MCF 10A (cell line): ENCODE results near the gene PITRM1. TPM values are rescaled to one million over a fixed set of nuclear protein-coding genes. Genes with fewer than 3 reads are reported as not detected.
"Not testable (repeated sequence)": the region's sequence is repeated elsewhere in the genome, so short reads cannot be mapped to it uniquely, and the experiment has no call there.

Source experiments
- BruUV-seq: library from RNA; stranded (reverse); fragments of 400-500 nt; replicated peaks from 2 replicates; lab custom pipeline; 2021; lab: Mats Ljungman, UMichigan
- CTCF ChIA-PET: fragments of 300-600 bp; sonication (Branson Sonifier 250); formaldehyde crosslinking; extraction: SDS; loops from one replicate; lab custom pipeline; 2021; ENCODE audit warnings: antibody characterized with exemption, inconsistent platforms; lab: Yijun Ruan, JAX
- POLR2A ChIA-PET: fragments of 300-600, 350-650 bp; sonication (Branson Sonifier 250); formaldehyde crosslinking; extraction: SDS; loops from one replicate; lab custom pipeline; 2020; ENCODE audit warnings: antibody characterized with exemption, inconsistent platforms; lab: Yijun Ruan, JAX
- DNase-seq: peaks from one replicate; pipeline ENCODE4 v3.0.0-alpha.2; 2018; ENCODE audit not compliant: unreplicated experiment
- H3K27ac Mint-ChIP-seq: one replicate; pipeline ENCODE4 v1.8.0; 2022; ENCODE audit warnings: mild to moderate bottlenecking, low read depth, mixed read lengths; ENCODE audit not compliant: unreplicated experiment
- H3K27me3 Mint-ChIP-seq: one replicate; pipeline ENCODE4 v1.8.0; 2022; ENCODE audit warnings: mixed read lengths; ENCODE audit not compliant: insufficient read depth, unreplicated experiment
- H3K36me3 Mint-ChIP-seq: one replicate; pipeline ENCODE4 v1.8.0; 2022; ENCODE audit warnings: mild to moderate bottlenecking, moderate library complexity, mixed read lengths; ENCODE audit not compliant: insufficient read depth, unreplicated experiment
- H3K4me1 Mint-ChIP-seq: one replicate; pipeline ENCODE4 v1.8.0; 2022; ENCODE audit warnings: mixed read lengths; ENCODE audit not compliant: insufficient read depth, unreplicated experiment
- H3K4me3 Mint-ChIP-seq: one replicate; pipeline ENCODE4 v1.8.0; 2022; ENCODE audit warnings: mild to moderate bottlenecking, moderate library complexity, mixed read lengths; ENCODE audit not compliant: unreplicated experiment
- H3K9me3 Mint-ChIP-seq: one replicate; pipeline ENCODE4 v1.8.0; 2022; ENCODE audit warnings: mixed read lengths; ENCODE audit not compliant: unreplicated experiment
- intact Hi-C: fragments of 100-400 bp; cut with micrococcal nuclease; formaldehyde crosslinking; loops from 2 replicates; pipeline ENCODE4 v1.14.1; 2022
- total RNA-seq: library from RNA; stranded (reverse); gene quantifications from 2 replicates; pipeline ENCODE4 v1.2.3, GENCODE V29; 2022
- TF ChIP-seq, protein P1 (sequence below): fragments of 200-600 bp; IDR thresholded peaks from one replicate; pipeline ENCODE4 v1.8.0; 2022; ENCODE audit warnings: antibody characterized with exemption, mild to moderate bottlenecking; ENCODE audit not compliant: unreplicated experiment

The PITRM1 gene
- total RNA-seq, 1 experiment from 2014 or later = 132 TPM

GRCh38 chr10:3190817-3191216, 18.2 kb upstream of the PITRM1 start:
- Mint-ChIP-seq H3K27me3 (no peaks in the 10 kb centered on the region), H3K4me3 (no peak overlapping the region), H3K36me3 (no peaks in the 10 kb centered on the region), H3K4me1 (peaks cover 8% of the 10 kb centered on the region), H3K9me3 (no peaks in the 10 kb centered on the region), H3K27ac (no peak overlapping the region)
- TF ChIP-seq, protein P1, sequence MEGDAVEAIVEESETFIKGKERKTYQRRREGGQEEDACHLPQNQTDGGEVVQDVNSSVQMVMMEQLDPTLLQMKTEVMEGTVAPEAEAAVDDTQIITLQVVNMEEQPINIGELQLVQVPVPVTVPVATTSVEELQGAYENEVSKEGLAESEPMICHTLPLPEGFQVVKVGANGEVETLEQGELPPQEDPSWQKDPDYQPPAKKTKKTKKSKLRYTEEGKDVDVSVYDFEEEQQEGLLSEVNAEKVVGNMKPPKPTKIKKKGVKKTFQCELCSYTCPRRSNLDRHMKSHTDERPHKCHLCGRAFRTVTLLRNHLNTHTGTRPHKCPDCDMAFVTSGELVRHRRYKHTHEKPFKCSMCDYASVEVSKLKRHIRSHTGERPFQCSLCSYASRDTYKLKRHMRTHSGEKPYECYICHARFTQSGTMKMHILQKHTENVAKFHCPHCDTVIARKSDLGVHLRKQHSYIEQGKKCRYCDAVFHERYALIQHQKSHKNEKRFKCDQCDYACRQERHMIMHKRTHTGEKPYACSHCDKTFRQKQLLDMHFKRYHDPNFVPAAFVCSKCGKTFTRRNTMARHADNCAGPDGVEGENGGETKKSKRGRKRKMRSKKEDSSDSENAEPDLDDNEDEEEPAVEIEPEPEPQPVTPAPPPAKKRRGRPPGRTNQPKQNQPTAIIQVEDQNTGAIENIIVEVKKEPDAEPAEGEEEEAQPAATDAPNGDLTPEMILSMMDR = no peak
- intact Hi-C loops = loop anchor here (10.0 kb wide), 1 partner anchor 1154 kb away; no protein-coding TSS in a partner anchor
- CTCF ChIA-PET = interaction anchor here (0.7 to 1.0 kb wide), 2 partner anchors 1124 to 1574 kb away, joined by 3 to 4 read pairs; no protein-coding TSS in a partner anchor
- POLR2A ChIA-PET = no interaction called here
- no TSS peak for BruUV-seq
- no peak for DNase-seq

DNA sequence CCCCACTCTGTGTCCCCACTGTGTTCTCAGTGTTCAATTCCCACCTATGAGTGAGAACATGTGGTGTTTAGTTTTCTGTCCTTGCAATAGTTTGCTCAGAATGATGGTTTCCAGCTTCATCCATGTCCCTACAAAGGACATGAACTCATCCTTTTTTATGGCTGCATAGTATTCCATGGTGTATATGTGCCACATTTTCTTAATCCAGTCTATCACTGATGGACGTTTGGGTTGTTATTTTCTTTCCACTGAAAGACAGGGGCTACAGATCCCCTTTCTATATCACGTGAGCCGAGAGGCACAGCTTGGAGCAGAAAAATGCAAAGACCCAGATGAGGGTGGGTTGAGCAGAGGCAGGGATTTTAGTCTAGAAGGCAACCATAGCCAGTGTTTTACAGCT, 14.6 kb upstream of the PITRM1 start:
- DNase-seq, POLR2A ChIA-PET, H3K36me3 Mint-ChIP-seq, CTCF ChIA-PET, H3K27ac Mint-ChIP-seq, H3K9me3 Mint-ChIP-seq, H3K4me3 Mint-ChIP-seq, BruUV-seq, intact Hi-C loops, H3K4me1 Mint-ChIP-seq: not testable (repeated sequence)
- peaks cover 10% of the 10 kb centered on the region for H3K27me3 Mint-ChIP-seq

DNA sequence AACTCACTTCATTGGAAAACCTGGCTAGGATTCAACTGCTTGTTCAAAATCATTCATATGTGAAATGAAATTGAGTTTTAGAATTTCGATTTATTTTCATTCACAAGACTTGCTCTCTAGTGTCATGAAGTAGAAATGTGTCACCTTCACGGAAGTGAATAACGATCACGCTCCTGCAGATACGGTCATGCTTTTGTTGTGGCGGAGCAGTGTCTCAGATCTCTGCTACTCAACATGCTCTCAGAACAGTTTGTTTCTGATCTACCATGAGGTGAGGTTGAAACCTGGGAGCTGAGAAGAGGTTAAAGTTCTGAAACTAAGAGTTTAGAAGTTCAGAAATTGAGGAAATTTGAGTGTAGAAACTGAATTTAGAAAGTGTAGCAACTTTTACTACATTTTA, 13.8 kb upstream of the PITRM1 start:
- no peaks in the 10 kb centered on the region for H3K9me3 Mint-ChIP-seq
- ChIA-PET CTCF (interaction anchor here (1.2 kb wide), 1 partner anchor 8 kb away, joined by 4 read pairs; no protein-coding TSS in a partner anchor), POLR2A (no interaction called here)
- TF ChIP-seq, protein P1 = no peak
- no peaks in the 10 kb centered on the region for H3K36me3 Mint-ChIP-seq
- no peaks in the 10 kb centered on the region for H3K4me1 Mint-ChIP-seq
- peaks cover 16% of the 10 kb centered on the region for H3K27me3 Mint-ChIP-seq
- intact Hi-C loops = no loop called here
- no peak overlapping the region for H3K4me3 Mint-ChIP-seq
- no TSS peak for BruUV-seq
- no peak for DNase-seq
- H3K27ac Mint-ChIP-seq = no peak overlapping the region

DNA sequence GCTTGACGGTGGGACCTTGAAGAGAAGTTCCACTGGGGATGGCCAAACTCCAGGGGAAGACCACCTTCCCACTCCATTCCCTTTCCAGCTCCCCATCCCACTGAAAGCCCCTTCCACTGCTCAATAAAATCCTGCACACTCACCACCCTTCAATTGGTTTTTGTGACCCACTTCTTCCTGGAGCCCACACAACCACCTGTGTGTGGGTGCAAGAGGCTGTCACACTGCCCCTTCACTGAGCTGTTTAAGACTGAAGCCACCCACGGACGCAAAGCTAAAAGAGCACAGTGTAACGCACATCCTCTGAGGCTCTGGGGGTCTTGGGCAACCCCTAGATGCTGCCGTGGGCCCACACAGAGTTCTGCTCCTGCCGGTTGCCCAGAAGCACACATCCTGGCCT, 12.8 kb upstream of the PITRM1 start:
- Mint-ChIP-seq H3K27me3 (peaks cover 16% of the 10 kb centered on the region), H3K4me3 (no peak overlapping the region), H3K27ac (no peak overlapping the region), H3K36me3 (no peaks in the 10 kb centered on the region), H3K4me1 (no peaks in the 10 kb centered on the region), H3K9me3 (no peaks in the 10 kb centered on the region)
- intact Hi-C loops = no loop called here
- no TSS peak for BruUV-seq
- ChIA-PET POLR2A (no interaction called here), CTCF (interaction anchor here (1.2 kb wide), 1 partner anchor 9 kb away, joined by 4 read pairs; no protein-coding TSS in a partner anchor)
- TF ChIP-seq, protein P1 = no peak
- DNase-seq = no peak
